Suppressor macrophage treated with lipopolysaccharide for 4 hours (primary cell): ENCODE measurements around the gene MACROD1.
A peak's percentile ranks its signal among the peaks of the same experiment; 100 is the strongest.
"Not testable (repeated sequence)": the region's sequence is repeated elsewhere in the genome, so short reads cannot be mapped to it uniquely, and the experiment has no call there.

Experiments
- DNase-seq: peaks from one replicate; pipeline ENCODE4 v3.0.0-alpha.2; 2020

The MACROD1 gene

DNA sequence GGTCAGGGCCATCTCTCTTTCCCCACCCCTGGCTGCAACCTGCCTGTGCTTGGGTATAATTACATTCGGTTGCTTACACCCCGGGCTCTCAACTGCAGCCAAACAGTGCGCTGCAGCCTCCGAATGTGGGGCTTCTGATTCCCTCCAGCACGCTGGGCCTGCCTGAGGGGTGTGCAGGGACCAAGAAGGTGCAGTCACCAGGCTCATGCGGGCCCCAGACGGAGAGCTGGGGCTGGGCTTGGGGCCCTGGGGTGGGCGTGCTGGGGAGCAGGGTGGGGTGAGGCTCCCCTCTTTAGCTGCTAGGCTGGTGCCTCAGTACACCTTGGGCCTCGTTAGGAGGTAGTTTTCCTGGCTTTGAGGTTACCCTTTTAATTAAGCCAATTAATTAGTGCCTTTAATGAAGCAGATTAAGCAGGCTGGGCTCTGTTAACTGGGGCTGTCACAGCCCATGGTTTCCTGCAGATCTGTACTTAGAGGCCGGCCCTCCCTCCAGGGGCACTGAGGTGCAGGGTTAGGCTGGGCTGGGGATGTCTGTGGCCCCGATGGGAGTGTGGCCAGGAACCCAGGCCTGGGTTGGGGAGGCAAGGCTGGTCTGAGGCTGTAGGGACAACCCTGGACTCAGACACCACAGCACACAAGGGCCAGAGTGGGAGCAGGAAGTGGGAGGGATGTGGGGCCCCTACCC lies 112.8 kb downstream of the MACROD1 start:
- no peak for DNase-seq

DNA sequence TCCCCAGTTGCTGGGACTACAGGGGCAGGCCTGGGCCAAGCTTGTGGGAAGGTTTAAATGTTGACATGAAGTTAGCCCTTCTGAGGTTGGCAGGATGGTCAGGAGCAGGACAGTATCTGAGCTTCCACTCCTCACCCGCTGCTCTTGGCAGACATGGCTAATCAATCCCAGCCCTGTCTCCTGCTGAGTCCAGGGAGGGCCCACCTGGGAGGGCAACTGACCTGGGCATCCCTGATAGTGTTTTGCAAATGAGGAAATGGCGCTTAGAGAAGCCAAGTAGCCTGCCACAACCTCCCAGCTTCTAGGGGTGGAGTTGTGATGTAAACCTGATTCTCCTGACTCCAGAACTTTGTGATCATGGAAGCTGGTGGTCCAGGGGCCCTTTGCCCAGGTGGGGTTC lies 113.5 kb downstream of the MACROD1 start:
- no peak for DNase-seq

DNA sequence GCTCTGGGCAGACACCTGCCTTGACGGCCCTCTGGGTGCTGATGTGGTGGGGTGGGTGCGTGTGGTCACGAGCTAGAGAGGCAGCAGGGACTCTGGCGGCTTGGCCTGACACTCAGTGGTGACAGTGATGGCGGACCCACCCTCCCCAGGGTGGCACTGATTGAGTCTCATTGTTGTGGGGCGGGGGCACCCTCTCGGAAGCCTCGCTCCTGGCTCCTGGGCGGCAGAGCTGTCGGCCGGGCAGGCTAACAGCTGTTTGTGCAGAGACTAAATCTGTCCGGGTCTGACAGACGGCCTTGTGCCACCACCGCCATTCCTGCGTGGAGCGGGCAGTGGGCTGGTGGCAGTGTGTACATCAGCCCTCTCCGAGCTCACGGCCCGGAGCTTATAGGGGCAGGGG lies 114.6 kb downstream of the MACROD1 start:
- DNase-seq: no peak

DNA sequence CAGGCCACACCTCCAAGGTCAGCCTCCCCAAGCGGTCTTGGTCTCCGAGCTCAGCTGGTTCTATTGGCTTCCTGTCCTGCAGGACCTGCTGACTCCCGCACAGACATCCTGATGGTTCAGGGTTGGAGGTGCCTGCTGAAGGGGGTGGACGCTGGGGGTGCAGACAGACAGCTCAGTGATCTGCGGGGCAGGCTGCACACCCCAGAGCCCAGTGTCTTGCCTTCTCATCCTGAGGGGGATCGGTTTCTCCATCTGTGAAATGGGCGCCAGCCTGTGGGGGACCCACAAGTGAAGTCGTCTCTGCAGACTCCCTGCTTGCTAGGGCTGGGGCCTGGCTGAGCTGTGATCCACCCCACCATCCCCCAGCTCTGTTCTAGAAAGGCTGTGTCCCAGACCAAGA lies 116.4 kb downstream of the MACROD1 start:
- no peak for DNase-seq

DNA sequence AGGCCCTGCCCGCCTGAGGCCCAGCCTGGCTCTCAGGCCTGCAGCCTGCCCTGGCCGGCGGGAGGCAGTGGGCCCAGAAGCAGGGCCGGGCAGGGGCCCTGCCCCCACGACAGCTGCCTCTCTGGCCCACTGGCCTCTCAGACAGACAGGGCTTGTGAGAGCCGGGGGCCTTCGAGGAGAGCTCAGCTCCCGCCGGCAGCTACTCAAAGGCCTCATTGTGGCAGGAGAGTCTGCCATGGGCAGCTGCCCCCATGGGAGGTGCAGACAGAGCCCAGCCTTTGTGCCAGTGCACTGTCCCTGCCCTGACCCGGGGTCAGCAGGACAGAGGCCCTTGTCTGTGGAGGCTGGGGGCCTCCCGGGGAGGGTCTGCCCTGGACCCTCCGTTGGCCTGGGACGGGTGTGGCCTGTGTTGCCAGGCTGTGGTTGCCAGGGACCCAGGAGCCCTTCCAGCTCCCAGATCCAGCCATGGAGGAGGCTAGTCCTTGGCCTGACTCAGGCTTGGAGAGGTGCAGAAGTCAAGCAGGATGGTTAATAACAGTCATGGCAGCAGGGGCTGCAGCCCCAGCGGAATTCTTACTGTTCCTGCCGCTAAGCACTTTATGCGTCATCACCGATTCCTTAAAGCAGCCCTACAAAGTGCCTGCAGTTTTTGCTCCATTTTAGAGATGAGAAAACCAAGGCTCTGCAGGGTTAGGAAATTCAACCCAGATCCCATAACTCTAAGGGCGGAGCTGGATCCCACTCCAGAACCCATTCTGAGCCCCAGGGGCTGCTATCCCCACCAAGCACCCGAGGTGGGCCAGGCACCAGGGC lies 117.7 kb downstream of the MACROD1 start:
- DNase-seq: no peak

DNA sequence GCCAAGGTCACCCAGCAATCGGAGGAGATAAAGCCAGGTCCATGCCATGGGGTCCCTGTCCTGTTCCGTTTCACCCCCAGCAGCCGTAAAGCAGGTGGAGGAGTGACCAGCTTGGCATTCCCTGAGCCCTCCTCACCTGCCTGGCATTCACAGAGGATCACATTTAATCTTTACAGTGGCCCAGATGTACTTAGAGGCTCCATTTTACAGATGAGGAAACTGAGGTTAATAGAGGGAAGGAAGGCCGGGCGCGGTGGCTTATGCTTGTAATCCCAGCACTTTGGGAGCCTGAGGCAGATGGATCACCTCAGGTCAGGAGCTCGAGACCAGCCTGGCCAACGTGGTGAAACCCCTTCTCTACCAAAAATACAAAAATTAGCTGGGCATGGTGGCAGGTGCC lies 118.5 kb downstream of the MACROD1 start:
- not testable (repeated sequence) for DNase-seq

DNA sequence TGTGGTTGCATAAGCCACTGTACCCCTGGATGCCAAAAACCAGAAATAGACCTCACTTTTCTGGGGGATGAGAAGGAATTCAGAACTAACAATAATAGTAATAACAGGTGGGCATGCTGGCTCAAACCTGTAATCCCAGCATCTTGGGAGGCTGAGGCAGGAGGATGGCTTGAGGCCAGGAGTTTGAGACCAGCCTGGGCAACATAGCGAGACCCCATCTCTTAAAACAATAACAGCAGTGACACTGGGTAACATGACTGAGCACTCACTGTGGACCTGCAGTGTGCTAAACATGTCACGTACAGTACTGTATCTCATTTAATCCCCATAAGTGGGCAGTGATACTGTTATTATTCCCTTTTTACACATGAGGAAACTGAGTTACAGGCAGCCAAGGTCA lies 120.2 kb downstream of the MACROD1 start:
- no peak for DNase-seq

DNA sequence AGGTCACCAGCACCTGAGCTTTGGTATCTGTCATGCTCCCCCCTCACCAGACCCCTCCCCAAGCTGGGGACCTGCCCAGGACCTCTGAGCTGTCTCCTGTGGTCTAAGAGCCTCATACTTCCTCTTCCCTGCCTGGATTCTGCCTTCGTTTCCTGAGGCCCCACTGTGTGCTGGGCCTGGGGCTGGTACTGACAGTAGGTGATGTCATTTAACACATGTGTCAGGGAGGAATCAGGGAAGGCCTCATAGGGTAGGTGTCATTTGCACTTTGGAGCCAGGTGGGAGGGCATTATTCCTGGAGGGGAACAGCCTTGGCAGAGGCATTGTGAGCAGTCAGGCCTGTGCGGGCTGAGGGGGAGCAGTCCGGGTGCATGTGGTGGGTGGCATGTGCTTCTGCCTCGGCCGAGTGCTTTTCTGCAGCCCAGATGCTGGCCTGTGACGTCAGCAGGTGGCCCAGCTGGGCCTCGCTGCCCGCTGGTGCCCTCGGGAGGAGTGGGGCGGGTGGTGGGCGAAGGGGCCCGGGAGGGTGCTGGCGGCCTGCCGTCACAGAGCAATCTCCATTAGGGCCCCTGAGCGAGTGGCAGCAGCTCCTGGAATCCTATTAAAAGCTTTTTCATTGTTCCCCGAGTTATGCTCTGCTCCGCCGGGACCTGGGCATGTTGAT lies 121.1 kb downstream of the MACROD1 start:
- DNase-seq: no peak

DNA sequence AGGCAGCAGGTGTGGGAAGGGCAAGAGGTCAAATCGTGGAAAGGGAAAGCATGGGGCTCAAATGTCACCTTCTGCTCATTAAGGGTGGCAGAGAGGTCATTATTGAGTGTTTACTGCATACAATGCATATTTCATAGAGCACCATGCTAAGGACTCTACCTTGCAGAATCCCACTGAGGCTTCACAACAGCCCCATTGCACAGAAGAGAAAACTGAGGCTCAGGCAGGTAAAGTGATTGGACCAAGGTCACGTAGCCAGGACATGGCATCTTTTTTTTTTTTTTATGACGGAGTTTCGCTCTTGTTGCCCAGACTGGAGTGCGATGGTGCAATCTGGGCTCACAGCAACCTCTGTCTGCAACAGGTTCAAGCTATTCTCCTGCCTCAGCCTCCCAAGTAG lies 122.4 kb downstream of the MACROD1 start:
- no peak for DNase-seq

DNA sequence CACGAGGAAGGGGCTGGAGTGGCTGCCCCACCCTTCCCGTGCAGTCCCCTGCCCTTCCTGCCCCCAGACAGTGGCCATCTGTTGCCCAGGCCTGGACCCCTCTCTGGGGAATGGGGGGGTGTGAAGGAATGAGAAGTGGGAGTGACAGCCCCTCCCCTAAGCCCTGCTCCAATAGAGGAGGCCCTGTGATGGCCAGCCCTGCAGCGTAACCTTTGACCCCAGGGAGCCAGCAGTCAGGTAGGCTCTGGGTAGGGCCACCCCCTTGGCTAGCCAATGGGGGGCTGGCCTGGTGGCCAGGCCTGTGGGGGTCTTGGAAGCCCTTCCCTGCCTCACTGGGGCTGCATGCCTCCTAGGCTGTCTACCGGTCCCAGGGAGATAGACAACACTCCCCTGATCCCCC lies 123.6 kb downstream of the MACROD1 start:
- DNase-seq: no peak

DNA sequence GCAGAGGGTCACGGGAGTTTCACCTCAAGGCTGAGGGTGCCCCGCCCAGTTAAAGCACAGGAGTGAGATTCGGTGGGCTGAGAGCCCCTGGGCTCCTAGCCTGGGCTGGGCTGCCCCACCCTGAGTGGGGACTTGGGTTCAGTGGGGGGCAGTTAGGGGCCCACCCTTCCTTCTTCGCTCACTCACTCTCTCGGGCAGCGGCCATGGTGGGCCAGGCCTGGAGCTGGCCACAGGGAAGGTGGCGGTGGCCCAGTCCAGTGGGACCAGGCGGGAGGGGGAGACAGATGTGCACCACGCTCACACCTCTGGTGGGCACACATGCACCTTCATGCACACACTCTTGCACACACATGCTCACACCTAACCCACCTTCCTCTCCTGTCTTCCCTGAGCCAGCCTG lies 124.1 kb downstream of the MACROD1 start:
- DNase-seq: no peak

DNA sequence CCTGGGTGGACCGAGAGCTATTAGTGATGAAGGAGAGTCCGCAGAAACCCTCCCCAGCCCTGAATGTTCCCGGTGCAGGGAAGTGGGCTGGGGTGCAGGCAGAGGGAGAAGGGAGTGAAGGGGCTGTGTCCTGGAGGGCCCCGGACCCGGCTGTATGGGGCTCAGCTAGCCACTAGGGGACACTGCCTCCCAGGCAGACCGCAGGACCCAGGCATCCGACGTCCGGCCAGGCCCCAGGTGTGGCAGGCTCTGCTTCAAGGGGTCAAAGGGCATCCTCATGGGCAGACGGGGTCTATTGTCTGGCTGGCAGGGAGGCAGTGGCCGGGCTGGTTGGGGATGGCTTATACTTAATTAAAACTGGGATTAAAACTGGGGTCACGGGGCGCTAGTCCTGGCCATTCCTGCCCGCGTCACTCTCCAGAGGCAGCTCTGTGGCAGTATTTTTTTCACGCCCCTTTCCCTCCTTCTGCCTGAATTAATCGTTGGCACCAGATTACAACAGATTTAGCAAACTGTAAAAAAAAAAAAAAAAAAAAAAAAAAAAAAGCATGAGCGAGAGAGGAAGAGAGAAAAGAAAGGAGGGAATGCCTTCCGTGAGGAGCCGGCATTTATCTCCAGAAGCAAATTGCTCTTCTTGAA lies 125.1 kb downstream of the MACROD1 start:
- DNase-seq: no peak

DNA sequence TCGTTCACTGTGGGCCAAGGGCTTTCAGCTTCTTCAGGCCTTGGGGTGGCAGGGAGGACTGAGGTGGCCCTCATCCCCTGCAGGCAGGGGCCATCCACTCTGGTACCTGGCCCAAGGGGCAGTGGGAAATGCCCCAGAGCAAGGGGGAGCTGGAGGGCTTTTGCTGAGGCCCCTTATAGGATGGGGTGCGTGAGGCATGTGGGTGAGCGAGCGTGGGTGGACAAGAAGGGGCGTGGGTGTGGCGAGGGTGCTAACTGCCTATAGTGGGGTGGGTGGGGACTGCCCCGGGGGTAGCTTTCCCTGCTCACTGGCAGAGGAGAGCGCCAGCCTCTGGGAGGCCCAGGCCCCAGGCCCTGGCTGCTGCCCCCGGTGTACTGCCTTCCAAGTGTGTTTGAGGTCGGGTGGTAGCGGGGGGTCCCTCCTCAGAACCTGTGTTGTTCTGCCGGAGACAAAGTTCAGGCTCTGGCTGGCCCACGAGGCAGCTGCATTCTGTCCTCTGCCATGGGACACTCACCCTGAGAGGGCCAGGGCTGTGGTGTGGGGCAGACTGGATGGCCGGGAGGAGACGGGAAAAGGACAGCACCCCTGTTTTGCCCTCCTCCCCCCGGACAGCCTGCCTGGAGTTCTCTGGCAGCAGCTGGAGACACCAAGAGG lies 126.8 kb downstream of the MACROD1 start:
- DNase-seq: no peak

DNA sequence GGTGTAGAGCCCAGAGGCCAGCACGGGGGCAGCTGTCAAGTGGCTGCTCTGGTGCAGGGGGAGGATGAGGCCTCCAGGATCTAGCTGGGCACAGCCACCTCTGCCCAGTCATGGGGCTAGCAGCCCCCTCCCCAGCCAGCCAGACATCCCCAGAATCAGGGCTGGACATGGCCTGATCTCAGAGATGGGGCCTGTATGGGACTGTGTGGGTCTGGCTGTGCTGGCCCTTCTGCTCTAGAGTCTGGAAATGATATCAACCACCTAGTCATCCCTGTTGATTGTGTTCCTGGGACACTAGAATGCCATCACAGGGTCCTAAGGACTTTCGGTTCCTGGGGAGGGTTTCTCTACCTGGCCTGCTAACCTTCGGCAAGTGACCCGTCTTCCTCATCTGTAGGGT lies 127.4 kb downstream of the MACROD1 start:
- DNase-seq: no peak

DNA sequence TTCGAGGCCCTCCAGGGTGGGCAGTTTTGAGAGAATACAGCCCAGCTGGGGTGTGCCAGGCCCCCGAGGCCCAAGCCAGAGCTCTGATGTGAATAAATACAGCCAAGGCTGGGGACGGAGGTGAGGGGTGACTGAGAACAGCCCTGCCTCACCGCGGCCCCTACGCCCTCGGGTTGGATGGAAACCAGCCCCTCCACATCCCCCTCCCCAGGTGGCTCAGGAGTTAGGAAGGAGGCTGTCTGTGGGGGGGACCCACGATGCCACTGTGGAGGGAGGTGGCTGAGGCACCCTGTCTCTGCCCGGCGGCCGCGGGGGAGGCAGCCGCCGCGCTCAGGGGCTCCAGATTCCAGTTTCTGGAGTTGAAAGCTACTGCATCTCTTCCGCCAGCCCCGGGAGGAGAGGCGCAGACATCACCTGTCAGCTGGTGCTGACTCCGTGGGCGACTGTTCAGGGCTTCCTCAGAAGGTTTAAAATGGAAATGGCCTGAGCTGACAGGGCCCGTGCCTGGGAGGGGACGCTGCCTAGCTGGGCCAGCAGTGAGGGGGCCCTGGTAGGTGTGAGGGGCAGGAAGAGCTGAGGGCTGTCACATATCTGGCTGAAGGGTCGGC lies 128.8 kb downstream of the MACROD1 start:
- DNase-seq: no peak

DNA sequence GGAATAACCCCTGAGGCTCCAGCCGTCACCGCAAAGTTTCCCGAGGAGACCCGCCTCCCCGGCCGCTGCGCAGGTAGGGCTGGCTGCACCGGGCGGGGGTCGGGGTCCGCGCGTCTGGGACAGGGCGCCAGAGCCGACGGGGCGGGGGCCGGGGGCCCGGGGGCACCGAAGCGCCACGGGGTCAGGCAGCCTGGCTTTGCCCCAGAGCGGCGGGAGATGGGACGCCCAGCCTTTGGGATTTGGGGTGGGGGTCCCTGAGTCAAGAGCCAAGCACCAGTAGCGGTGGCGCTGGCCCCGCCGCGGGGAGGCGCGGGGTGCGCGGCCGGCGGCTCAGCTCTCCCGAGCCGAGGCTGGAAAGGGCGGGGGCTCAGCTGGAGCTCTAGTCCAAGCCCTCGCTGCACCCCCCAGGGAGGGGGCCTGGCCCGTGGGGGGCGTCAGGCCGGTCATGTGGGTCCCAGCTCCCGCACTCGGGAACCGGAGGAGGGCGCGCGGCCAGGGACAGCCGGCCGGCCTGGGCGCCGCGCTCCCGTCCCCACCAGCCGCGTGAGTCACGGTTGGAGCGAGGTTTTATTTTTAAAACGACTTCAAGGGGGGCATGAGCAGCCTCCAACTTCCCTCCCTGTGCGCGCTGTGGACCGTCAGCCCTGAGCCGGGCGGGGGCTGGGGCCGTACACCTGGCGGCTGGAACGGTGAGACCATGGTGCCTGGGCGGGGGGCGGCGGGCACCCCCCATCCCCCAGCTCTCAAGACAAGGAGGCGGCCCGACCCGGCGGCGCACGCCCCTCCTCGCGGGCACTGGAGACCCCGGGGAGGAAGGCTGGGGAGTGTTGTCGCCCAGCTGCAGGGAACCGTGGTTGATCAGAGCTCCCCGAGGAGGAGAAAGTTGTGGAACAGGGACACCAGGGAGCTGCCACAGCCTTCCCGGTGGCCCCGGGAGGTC lies 129.6 kb downstream of the MACROD1 start:
- DNase-seq: peak; percentile 27

DNA sequence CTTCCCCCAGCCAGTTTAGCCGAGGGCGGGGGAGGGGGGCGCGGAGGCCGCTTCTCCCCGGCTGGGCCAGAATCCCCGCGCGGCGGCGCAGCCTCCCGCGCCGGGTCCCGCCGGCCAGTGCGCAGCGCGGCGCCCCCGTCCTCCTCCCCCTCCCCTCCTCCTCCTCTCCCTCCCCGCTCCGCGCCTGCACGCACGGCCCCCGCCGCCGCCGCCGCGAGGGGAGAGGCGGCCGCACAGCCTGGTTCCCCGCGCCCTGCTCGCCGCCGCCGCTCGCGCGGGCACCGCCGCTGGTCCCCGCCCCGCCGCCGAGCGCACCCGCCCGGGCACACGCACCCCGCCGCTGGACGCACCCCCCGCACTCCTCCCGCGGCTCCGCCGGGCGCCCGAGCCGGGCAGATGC lies 130.3 kb downstream of the MACROD1 start, which contains the start of gene FLRT1:
Gene FLRT1 (plus strand): TSS at position 356 of the 400 bp plus-strand sequence. CDS start 80,337 bp downstream, outside the sequence.
- DNase-seq: no peak

DNA sequence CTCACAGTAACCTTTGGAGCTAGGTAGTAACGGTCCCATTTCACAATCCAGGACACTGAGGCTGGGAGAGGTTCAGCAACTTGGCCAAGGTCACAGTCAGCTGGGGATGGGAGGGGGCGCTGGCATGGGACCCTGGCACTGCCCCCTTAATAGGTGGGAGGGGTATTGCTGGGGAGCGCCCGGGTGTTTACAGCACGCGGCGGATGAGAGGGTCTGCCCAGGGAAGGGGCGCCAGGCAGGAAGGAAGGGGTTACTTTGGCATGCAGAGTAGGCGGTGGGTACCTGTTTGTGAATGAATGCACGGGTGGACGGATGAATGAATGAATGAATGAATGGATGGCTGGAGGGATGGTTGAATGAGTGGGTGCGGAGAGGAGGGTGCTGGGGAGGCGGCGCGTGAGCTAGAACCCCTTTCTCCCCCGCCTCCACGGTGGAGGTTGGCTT lies 130.8 kb downstream of the MACROD1 start:
- no peak for DNase-seq

DNA sequence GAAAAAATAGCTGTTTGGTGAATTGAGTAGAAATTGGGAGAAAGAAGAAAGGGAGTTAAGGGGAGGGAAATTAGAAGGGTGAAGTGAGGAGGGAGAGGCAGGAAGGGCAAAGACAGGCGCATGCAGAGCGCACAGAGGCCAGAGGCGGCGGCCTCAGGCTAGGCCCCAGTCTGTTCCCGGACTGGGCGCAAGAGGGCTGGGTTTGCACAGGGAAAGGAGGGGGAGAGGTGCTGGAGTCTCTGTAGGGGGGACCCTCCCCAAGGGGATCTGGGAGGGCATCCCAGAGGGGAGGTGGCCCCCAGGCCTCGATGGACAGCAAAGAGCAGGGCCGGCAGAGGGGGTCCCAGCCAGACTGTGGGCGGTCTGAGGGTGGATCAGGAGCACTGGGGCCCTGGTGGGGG lies 131.5 kb downstream of the MACROD1 start:
- no peak for DNase-seq

DNA sequence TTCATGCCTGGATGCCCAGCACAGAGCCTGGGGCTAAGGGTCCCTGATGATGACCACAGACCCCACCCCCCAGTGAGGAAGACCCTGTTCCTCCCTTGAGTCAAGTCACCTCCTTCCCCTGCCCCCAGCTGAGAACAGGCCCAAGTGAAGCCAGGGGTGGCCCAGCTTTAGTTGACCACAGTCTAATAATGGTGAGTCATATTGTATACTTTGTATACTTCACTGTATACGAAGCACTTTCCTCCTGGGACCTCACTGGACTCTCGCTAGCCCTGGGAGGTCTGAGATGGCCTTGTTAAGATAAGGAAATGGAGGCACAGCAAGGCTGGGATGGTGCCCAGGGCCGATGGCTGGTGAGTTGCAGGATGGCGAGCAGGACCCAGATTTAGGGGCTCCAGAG lies 133.9 kb downstream of the MACROD1 start:
- DNase-seq: no peak

DNA sequence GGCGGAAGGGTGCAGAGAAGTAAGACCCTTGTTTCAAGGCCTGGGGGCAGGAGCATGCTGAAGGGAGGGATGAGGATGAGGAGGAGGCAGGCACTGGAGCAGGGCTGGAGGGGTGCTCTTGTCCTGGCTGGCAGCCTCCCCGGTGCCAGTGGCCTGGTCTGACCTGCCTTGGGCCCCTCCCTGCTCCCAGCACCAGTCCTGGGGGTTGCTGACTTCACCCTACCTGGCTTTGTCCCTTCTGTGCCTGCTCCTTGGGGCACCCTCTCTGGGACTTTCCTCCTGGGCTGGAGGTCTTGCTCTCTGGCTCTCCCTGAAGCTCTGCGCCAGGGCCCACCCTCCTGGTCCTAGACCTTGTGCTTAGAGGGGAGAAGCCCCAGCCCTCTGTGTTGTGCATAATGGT lies 134.9 kb downstream of the MACROD1 start:
- DNase-seq: no peak
